HG03064 (cell line): ENCODE results near the gene PHOX2A.
A peak's percentile ranks its signal among the peaks of the same experiment; 100 is the strongest.
"Not testable (repeated sequence)": the region's sequence is repeated elsewhere in the genome, so short reads cannot be mapped to it uniquely, and the experiment has no call there.

Experiments used
- ATAC-seq: cut with Tn5 transposase; IDR thresholded peaks from one replicate; pipeline ENCODE4 v1.9.1; 2021; ENCODE audit warnings: low read depth; ENCODE audit not compliant: unreplicated experiment

The PHOX2A gene

DNA sequence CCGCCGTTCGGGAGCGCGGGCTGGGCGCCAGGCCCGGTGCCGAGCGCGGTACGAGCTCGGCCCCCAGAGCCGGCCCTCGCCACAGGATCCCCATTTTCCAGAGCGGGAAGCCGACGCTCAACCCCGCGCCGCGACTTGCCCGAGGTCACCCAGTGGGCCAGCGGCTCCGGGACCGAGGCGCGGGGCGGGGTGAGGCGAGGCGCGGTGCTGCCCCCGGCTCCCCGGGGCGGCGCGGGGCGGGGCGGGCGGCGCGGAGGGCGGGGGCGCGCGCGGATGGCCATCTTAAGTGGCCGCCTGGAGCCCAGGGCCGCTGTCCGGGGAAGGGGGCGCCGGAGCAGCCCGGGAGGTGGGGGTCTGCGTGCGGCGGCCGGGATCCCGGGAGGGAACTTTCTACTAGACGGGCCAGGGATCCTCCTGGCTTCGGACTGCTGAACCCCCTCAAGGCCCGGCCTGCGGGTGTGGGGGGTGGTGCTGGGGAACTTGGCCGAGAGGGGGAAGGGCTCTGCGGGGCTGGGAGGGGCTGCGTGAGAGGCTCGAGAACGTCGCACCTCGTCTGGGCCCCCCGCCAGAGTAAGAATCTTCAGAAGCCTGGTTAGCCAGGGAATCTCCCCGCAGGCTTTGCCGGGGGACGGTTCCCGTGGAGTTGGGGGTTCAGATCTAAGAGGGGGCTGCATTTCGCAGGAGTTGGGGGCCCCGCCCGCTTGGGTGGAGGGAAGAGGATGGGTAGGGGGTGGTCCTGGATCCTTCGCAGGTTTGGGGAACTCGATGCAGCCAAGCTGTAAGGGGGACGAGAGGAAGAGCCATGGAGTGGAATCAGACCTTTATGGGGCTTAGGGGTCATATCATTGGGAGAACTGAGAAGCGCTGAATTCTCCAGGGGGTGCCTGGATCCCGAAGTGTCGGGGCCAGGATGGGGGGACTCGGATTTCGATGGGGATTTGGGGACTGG lies 20.1 kb downstream of the PHOX2A start:
- peak; percentile 50 for ATAC-seq

GRCh38 chr11:72222907-72223614 lies 20.9 kb downstream of the PHOX2A start:
- peak; percentile 59 for ATAC-seq

GRCh38 chr11:72222106-72222891 lies 21.7 kb downstream of the PHOX2A start:
- no peak for ATAC-seq

GRCh38 chr11:72221386-72222075 lies 22.4 kb downstream of the PHOX2A start:
- ATAC-seq: no peak

GRCh38 chr11:72220696-72221363 lies 23.1 kb downstream of the PHOX2A start:
- no peak for ATAC-seq

- ATAC-seq: no peak
Measured at GRCh38 chr11:72218251-72218745, 25.7 kb downstream of the PHOX2A start.

GRCh38 chr11:72217841-72218240 lies 26.1 kb downstream of the PHOX2A start:
- no peak for ATAC-seq

DNA sequence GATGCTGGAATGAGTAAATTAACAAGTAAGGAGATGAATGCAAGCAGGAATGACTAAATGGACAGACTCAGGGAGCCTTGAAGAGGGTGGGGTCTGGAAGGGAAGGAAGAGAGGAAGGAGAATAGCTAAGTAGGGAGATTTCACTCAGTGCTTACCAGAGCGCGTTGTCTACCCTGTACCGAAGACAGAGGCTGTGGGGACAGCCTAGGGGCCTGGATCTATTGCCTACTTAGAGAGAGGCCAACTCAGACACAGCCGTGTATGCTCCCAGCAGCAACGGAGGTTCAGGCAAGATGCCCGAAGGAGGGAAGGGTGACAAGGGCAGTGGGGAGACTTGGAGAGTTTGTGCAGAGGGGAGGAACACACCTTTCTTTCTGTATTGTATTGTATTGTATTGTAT lies 27.3 kb downstream of the PHOX2A start, which contains the start of gene FOLR2:
TSS of gene FOLR2 (plus strand) at position 157 of the 400 bp plus-strand sequence. CDS start 1,791 bp downstream, outside the sequence.
- no peak for ATAC-seq

DNA sequence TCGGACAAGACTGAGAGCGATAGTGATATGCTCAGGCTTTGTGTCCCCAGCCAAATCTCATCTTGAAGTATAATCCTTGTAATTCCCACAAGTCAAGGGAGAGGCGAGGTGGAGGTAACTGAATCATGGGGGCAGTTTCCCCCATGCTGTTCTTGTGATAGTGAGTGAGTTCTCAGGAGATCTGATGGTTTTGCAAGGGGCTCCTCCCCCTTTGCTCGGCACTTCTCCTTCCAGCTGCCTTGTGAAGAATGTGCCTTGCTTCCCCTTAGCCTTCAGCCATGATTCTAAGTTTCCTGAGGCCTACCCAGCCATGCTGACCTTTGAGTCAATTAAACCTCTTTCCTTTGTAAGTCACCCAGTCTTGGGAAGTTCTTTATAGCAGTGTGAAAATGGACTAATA lies 34.9 kb downstream of the PHOX2A start:
- no peak for ATAC-seq

DNA sequence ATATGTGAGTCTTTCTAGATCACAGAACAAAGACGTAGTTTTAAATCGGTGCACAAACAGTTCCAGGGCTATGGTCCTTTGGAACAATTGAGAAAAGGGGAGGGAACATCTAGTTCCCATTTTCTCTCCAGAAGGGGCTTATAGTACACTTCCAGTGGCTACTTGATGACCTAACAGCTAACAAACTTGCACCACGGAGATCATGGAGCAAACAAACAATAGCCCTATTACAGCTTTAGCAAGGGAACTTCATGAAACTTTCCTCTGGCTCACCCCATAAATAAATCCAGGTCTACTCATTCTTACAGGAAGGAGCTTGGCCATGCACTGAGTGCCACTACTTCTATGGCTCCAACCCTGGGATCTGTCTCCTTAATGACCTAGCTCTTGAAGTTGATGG lies 35.7 kb downstream of the PHOX2A start:
- ATAC-seq: no peak

- ATAC-seq: not testable (repeated sequence)
Measured at GRCh38 chr11:72206794-72207193, 37.2 kb downstream of the PHOX2A start.

DNA sequence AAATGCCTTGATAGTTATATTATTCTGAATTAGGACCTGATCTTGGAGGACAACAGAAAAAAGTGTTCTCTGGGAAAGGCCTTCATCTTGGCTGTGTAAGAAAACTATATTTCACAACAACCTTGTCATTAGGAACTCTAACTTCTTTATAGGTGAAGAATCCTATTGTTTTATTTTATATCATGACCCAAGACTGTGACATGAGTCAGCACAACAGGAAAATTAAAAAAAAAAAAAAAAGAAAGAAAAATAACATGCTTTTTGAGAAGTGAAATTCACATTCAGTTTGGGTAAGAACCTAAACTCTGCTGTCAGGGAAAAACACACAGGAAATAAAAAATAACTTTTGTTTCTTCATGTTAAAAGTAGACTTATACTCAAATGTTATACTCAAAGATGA lies 39.1 kb downstream of the PHOX2A start:
- ATAC-seq: no peak

- ATAC-seq: no peak
Measured at GRCh38 chr11:72203163-72203562, 40.8 kb downstream of the PHOX2A start.

GRCh38 chr11:72202571-72202970 lies 41.4 kb downstream of the PHOX2A start:
- ATAC-seq: no peak

- not testable (repeated sequence) for ATAC-seq
Measured at GRCh38 chr11:72201445-72201844, 42.5 kb downstream of the PHOX2A start.

GRCh38 chr11:72195518-72196270 lies 48.3 kb downstream of the PHOX2A start:
- ATAC-seq: no peak

DNA sequence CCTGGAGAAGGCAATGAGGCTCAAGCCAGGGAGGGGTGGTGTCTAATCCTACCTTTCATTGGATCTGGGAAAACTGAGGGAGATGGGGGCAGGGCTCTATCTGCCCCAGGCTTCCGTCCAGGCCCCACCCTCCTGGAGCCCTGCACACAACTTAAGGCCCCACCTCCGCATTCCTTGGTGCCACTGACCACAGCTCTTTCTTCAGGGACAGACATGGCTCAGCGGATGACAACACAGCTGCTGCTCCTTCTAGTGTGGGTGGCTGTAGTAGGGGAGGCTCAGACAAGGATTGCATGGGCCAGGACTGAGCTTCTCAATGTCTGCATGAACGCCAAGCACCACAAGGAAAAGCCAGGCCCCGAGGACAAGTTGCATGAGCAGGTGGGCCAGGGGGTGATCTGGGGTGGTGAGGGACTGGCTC lies 52.0 kb downstream of the PHOX2A start, which contains the start of gene FOLR1:
TSS of gene FOLR1 (plus strand) at position 180 of the 421 bp plus-strand sequence. CDS start at position 214, 34 bp downstream.
- ATAC-seq: no peak

- no peak for ATAC-seq
Measured at GRCh38 chr11:72190631-72191071, 53.3 kb downstream of the PHOX2A start.
